Heart left ventricle (tissue), 13 donors: ENCODE measurements around the gene IZUMO2.
"Not testable (repeated sequence)": the region's sequence is repeated elsewhere in the genome, so short reads cannot be mapped to it uniquely, and the experiment has no call there.

Experiments
- CTCF ChIP-seq, 12 donors: fragments of 200-600 bp; sonication (generic) in 4 of 12; IDR thresholded peaks; one replicate each; pipeline versions ENCODE4 v1.5.0 to v1.8.0; 2018 to 2022; ENCODE audit warnings: antibody characterized with exemption in 12 of 12, mild to moderate bottlenecking in 5 of 12
- POLR2A ChIP-seq, 2 donors: fragments of 450-650 bp; IDR thresholded peaks; one replicate each; pipeline ENCODE4 v1.6.1; 2017; ENCODE audit warnings: antibody characterized with exemption in 2 of 2, mild to moderate bottlenecking in 2 of 2, moderate library complexity in 2 of 2
- donor health status: ischemic (EF 13 %, LVEDD 7.1; RV severe dilation, severe dysfunction).
- donor health status: DM: no; HTN: yes; CAD: no.
- donor health status: DM: no; HTN: no; CAD: no.
- donor health status: ischemic (EF 25% LVEDD 6.9; RV normal size, moderate dysfunction).
- donor health status: ischemic (EF 25% LVEDD 5.7; RV mildly dilated, moderate dysfunction).
- donor health status: ischemic (EF 35%, LVEDD 5.7; RV mildly dilated, moderate dysfunction).
- donor health status: nonischemic (EF 11% LVEDD 7.7; RV severe dilation, severe dysfunction).
- donor health status: DM: yes; HTN: yes; CAD: no.
- donor health status: PGD.
- donor health status: ischemic (EF 29% LVEDD 5.4; RV normal size, mild dysfunction).
- donor health status: nonischemic (EF 23%, LVEDD 6.1; RV moderate dilation, normal function).

GRCh38 chr19:50141921-50142320 lies 21.2 kb downstream of the IZUMO2 start:
- TF ChIP-seq POLR2A, CTCF (IDR thresholded peaks at IDR 0.05): not testable (repeated sequence)
